Endodermal cell (in vitro differentiated cells): ENCODE measurements around the gene EAPP. TPM values are rescaled to one million over a fixed set of nuclear protein-coding genes. Genes with fewer than 3 reads are reported as not detected.

Source experiments
- DNase-seq: peaks from one replicate; pipeline ENCODE4 v3.0.0-alpha.2; 2017
- H3K27ac ChIP-seq: 2 replicates; pipeline ENCODE4 v1.5.1; 2013; ENCODE audit warnings: mild to moderate bottlenecking, low read depth, low read length, moderate library complexity
- H3K27me3 ChIP-seq: 2 replicates; pipeline ENCODE4 v1.6.1; 2013; ENCODE audit warnings: mild to moderate bottlenecking, low read length, moderate library complexity; ENCODE audit not compliant: insufficient read depth, control insufficient read depth, poor library complexity, severe bottlenecking
- H3K36me3 ChIP-seq: 2 replicates; pipeline ENCODE4 v1.7.0; 2013; ENCODE audit warnings: mild to moderate bottlenecking, low read length, moderate library complexity; ENCODE audit not compliant: control insufficient read depth, insufficient read depth
- H3K4me1 ChIP-seq: one replicate; pipeline ENCODE4 v1.7.0; 2013; ENCODE audit warnings: low read length; ENCODE audit not compliant: control insufficient read depth, insufficient read depth
- H3K4me3 ChIP-seq: 2 replicates; pipeline ENCODE4 v1.5.1; 2013; ENCODE audit warnings: mild to moderate bottlenecking, low read length, moderate library complexity
- H3K9ac ChIP-seq: 2 replicates; pipeline ENCODE4 v1.6.1; 2013; ENCODE audit warnings: mild to moderate bottlenecking, low read length, moderate library complexity; ENCODE audit not compliant: poor library complexity, severe bottlenecking; ENCODE audit errors: extremely low read depth
- H3K9me3 ChIP-seq: 2 replicates; pipeline ENCODE4 v1.6.1; 2013; ENCODE audit warnings: mild to moderate bottlenecking, low read length, moderate library complexity; ENCODE audit not compliant: control insufficient read depth
- H3K27ac Mint-ChIP-seq: 2 replicates; pipeline ENCODE4 v1.8.0; 2020; ENCODE audit warnings: mixed read lengths
- H3K27me3 Mint-ChIP-seq: 2 replicates; pipeline ENCODE4 v1.8.0; 2021; ENCODE audit warnings: mild to moderate bottlenecking, mixed read lengths; ENCODE audit not compliant: insufficient read depth
- H3K36me3 Mint-ChIP-seq: 2 replicates; pipeline ENCODE4 v1.8.0; 2020; ENCODE audit warnings: low read depth, mixed read lengths
- H3K4me1 Mint-ChIP-seq: 2 replicates; pipeline ENCODE4 v1.8.0; 2020; ENCODE audit warnings: mixed read lengths
- H3K4me3 Mint-ChIP-seq: 2 replicates; pipeline ENCODE4 v1.8.0; 2020; ENCODE audit warnings: mild to moderate bottlenecking, moderate library complexity, mixed read lengths
- H3K9me3 Mint-ChIP-seq: 2 replicates; pipeline ENCODE4 v1.8.0; 2020; ENCODE audit warnings: mild to moderate bottlenecking, mixed read lengths
- CTCF ChIP-seq: fragments of 200-600 bp; sonication (generic); conservative IDR thresholded peaks from 2 replicates; pipeline ENCODE4 v1.5.0; 2021; ENCODE audit warnings: antibody characterized with exemption, mild to moderate bottlenecking
- WGBS, 2 experiments: methylation state at CpG; one replicate each; pipeline versions ENCODE4 v1.1.5 to v1.1.7; 2013; ENCODE audit warnings: missing lambda C conversion rate in 2 of 2, mixed read lengths in 1 of 2; ENCODE audit not compliant: insufficient coverage in 1 of 2, insufficient read length in 1 of 2; 5-methylcytosine and 5-hydroxymethylcytosine counted together
- total RNA-seq, 2 donors: library from RNA; stranded (reverse); fragmentation: NEBNext Ultra II Directional in 1 of 2; extraction: Animal tissue kit (Norgen Biotek cat#: 25700) in 1 of 2; gene quantifications; 2 replicates in 1 of 2; 3 replicates in 1 of 2; pipeline ENCODE4 v1.2.1, GENCODE V29; 2021

The EAPP gene
- total RNA-seq, 2 donors from 2014 or later = 34.7 to 38.6 TPM

DNA sequence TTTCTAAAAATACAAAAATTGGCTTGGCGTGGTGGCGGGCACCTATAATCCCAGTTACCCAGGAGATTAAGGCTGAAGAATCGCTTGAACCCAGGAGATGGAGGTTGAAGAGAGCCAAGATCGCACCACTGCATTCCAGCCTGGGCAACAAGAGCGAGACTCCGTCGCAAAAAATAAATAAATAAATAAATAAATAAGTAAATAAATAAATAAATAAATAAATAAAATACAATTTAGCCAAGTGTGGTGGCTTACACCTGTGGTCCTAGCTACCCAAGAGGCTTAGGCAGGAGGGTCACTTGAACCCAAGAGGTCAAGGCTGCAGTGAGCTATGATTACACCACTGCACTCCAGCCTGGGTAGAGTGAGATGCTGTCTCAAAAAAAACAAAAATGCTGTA, 51.0 kb downstream of the EAPP start:
- TF ChIP-seq CTCF = no peak
- Mint-ChIP-seq H3K9me3 (no peaks in the 10 kb centered on the region), H3K27ac (no peak overlapping the region), H3K36me3 (no peaks in the 10 kb centered on the region), H3K4me1 (peaks cover 4% of the 10 kb centered on the region), H3K27me3 (no peaks in the 10 kb centered on the region), H3K4me3 (no peak overlapping the region)
- no peak for DNase-seq
- Histone ChIP-seq H3K27ac (no peak overlapping the region), H3K9me3 (no peaks in the 10 kb centered on the region), H3K4me3 (no peak overlapping the region), H3K4me1 (no peaks in the 10 kb centered on the region), H3K36me3 (no peaks in the 10 kb centered on the region), H3K27me3 (no peaks in the 10 kb centered on the region), H3K9ac (no peak overlapping the region)
- 88 to 97% methylated on average over 2 to 4 of the region's 7 CpGs for WGBS, 2 experiments

GRCh38 chr14:34484726-34485125, 54.8 kb downstream of the EAPP start:
- H3K27ac Mint-ChIP-seq = no peak overlapping the region
- no peak overlapping the region for H3K9ac ChIP-seq
- no peak overlapping the region for H3K4me3 Mint-ChIP-seq
- no peaks in the 10 kb centered on the region for H3K9me3 Mint-ChIP-seq
- H3K27ac ChIP-seq = no peak overlapping the region
- no peaks in the 10 kb centered on the region for H3K4me1 Mint-ChIP-seq
- no peak overlapping the region for H3K4me3 ChIP-seq
- H3K27me3 Mint-ChIP-seq = no peaks in the 10 kb centered on the region
- no peaks in the 10 kb centered on the region for H3K36me3 ChIP-seq
- H3K27me3 ChIP-seq = no peaks in the 10 kb centered on the region
- H3K4me1 ChIP-seq = no peaks in the 10 kb centered on the region
- 80 to 97% methylated on average over 1 of the region's 1 CpG for WGBS, 2 experiments
- DNase-seq = no peak
- H3K36me3 Mint-ChIP-seq = no peaks in the 10 kb centered on the region
- H3K9me3 ChIP-seq = no peaks in the 10 kb centered on the region
- TF ChIP-seq CTCF = no peak

- Mint-ChIP-seq H3K4me3 (no peak overlapping the region), H3K4me1 (peaks cover 2% of the 10 kb centered on the region), H3K27me3 (no peaks in the 10 kb centered on the region), H3K27ac (no peak overlapping the region), H3K9me3 (no peaks in the 10 kb centered on the region), H3K36me3 (no peaks in the 10 kb centered on the region)
- Histone ChIP-seq H3K36me3 (no peaks in the 10 kb centered on the region), H3K27me3 (no peaks in the 10 kb centered on the region), H3K9ac (no peak overlapping the region), H3K9me3 (no peaks in the 10 kb centered on the region), H3K4me3 (no peak overlapping the region), H3K4me1 (no peaks in the 10 kb centered on the region), H3K27ac (no peak overlapping the region)
- DNase-seq = no peak
- TF ChIP-seq CTCF = no peak
- WGBS, 2 experiments = 92 to 100% methylated on average over 1 to 2 of the region's 2 CpGs
These were observed 57.0 kb downstream of the EAPP start for GRCh38 chr14:34482463-34482862.
